Measurements from ENCODE around the gene KIR3DL3.
"Not testable (repeated sequence)": the region's sequence is repeated elsewhere in the genome, so short reads cannot be mapped to it uniquely, and the experiment has no call there.

KIR3DL3 gene

GRCh38 chr19:54724142-54724541 is at the start of gene KIR3DL3:
Gene KIR3DL3, plus strand, starts transcription at chr19:54724442. Its CDS starts 55 bp downstream, at chr19:54724497.
- DNase-seq (ENCODE audit: low read depth) = no peak

- DNase-seq (ENCODE audit: low read depth) = peak; percentile 51
These were observed 47.9 kb upstream of the KIR3DL3 start for GRCh38 chr19:54676210-54676834.

- no peak for DNase-seq (ENCODE audit: low read depth)
These were observed 47.0 kb upstream of the KIR3DL3 start for GRCh38 chr19:54677217-54677616.

- DNase-seq (ENCODE audit: low read depth) = not testable (repeated sequence)
These were observed 42.6 kb upstream of the KIR3DL3 start for GRCh38 chr19:54681596-54681995.

- no peak for DNase-seq (ENCODE audit: low read depth)
These were observed 41.9 kb upstream of the KIR3DL3 start for GRCh38 chr19:54682306-54682856.

- DNase-seq (ENCODE audit: low read depth) = peak; percentile 23
These were observed 39.7 kb upstream of the KIR3DL3 start for GRCh38 chr19:54684527-54684926.

GRCh38 chr19:54691582-54692297 is 32.5 kb upstream of the KIR3DL3 start:
- DNase-seq (ENCODE audit: low read depth) = no peak

- no peak for DNase-seq (ENCODE audit: low read depth)
These were observed 32.0 kb upstream of the KIR3DL3 start for GRCh38 chr19:54692298-54692615.

- no peak for DNase-seq (ENCODE audit: low read depth)
These were observed 29.6 kb upstream of the KIR3DL3 start for GRCh38 chr19:54694648-54695047.

GRCh38 chr19:54696117-54696548 is 28.1 kb upstream of the KIR3DL3 start:
- no peak for DNase-seq (ENCODE audit: low read depth)

GRCh38 chr19:54696766-54697165 is 27.5 kb upstream of the KIR3DL3 start:
- no peak for DNase-seq (ENCODE audit: low read depth)

GRCh38 chr19:54697716-54698115 is 26.5 kb upstream of the KIR3DL3 start:
- DNase-seq (ENCODE audit: low read depth) = not testable (repeated sequence)

- no peak for DNase-seq (ENCODE audit: low read depth)
These were observed 19.3 kb upstream of the KIR3DL3 start for GRCh38 chr19:54704928-54705327.

GRCh38 chr19:54707962-54708361 is 16.3 kb upstream of the KIR3DL3 start:
- no peak for DNase-seq (ENCODE audit: low read depth)

GRCh38 chr19:54708781-54709180 is 15.5 kb upstream of the KIR3DL3 start:
- no peak for DNase-seq (ENCODE audit: low read depth)

- no peak for DNase-seq (ENCODE audit: low read depth)
These were observed 14.9 kb upstream of the KIR3DL3 start for GRCh38 chr19:54709212-54709948.

- not testable (repeated sequence) for DNase-seq (ENCODE audit: low read depth)
These were observed 14.3 kb upstream of the KIR3DL3 start for GRCh38 chr19:54709956-54710355.

- no peak for DNase-seq (ENCODE audit: low read depth)
These were observed 402 bp downstream of the KIR3DL3 start for GRCh38 chr19:54724644-54725043.

GRCh38 chr19:54725321-54725720 is 1.1 kb downstream of the KIR3DL3 start:
- DNase-seq (ENCODE audit: low read depth) = no peak

GRCh38 chr19:54727562-54727961 is 3.3 kb downstream of the KIR3DL3 start:
- no peak for DNase-seq (ENCODE audit: low read depth)

- no peak for DNase-seq (ENCODE audit: low read depth)
These were observed 3.9 kb downstream of the KIR3DL3 start for GRCh38 chr19:54728167-54728566.

GRCh38 chr19:54729416-54730188 is 5.4 kb downstream of the KIR3DL3 start:
- DNase-seq (ENCODE audit: low read depth) = no peak

Data from ELR (cell line).